Stimulated activated CD4-positive, alpha-beta T cell treated with anti-CD3 and anti-CD28 coated beads, Interleukin-1b, Interleukin-23, amount 100 ng/mL, for 1 hour (primary cell): ENCODE results near the gene MACIR.
"Not testable (repeated sequence)": the region's sequence is repeated elsewhere in the genome, so short reads cannot be mapped to it uniquely, and the experiment has no call there.

Source experiments
- DNase-seq, 2 donors: peaks; one replicate each; pipeline ENCODE4 v3.0.0-alpha.2; 2020; ENCODE audit warnings: low read depth in 2 of 2

Gene MACIR, protein sequence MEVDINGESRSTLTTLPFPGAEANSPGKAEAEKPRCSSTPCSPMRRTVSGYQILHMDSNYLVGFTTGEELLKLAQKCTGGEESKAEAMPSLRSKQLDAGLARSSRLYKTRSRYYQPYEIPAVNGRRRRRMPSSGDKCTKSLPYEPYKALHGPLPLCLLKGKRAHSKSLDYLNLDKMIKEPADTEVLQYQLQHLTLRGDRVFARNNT

DNA sequence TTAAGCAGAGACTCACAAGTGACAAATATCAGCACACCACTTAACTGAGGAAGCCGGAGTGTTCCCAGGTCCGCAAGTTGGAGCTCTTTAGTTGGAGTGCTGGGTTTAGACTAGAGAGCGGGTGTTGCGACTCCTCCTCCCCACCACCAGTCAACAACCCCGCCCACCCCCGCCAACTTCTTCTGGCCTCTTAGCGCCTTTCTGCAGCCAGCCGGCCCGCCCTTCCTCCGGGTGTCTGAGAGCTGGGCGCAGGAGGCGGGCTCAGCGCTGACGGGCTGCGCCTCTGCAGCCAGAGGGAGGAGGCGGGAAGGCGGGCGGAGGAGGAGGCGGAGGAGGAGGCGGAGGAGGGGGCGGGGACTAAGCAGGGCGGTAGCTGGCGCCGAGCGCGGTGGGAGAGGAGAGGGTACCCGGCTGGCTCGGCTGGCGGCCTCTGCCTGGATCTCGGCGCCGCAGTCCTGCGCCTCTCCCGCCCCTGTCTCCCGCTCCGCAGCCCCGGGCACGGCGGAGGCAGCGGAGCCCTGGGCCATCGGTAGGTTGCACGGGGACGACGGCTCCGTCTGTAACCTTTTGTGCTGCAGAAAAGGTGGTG lies at the start of gene MACIR:
TSS of gene MACIR (plus strand) at position 396 of the 589 bp plus-strand sequence. CDS start 17,157 bp downstream, outside the sequence.
- DNase-seq = peak; percentile 75 to 83

DNA sequence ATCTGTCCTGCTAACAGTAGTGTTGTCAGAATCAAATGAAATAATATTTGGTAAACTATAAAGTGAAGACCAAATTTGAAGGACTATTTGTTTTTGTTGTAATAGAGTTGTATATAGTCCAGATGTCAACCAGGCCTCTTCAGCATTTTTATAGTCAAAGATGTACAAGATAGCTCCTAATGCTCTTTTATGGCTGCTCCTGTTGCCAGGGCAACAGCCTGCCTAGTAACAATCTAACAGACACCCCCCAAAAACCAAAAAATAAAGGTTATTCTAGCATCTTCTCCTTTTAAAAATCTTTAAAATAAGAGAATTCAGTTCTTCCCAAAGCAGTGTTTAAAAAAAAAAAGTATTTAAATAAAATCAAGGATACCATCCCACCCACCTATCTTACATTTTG lies 49.5 kb upstream of the MACIR start:
- DNase-seq = no peak

DNA sequence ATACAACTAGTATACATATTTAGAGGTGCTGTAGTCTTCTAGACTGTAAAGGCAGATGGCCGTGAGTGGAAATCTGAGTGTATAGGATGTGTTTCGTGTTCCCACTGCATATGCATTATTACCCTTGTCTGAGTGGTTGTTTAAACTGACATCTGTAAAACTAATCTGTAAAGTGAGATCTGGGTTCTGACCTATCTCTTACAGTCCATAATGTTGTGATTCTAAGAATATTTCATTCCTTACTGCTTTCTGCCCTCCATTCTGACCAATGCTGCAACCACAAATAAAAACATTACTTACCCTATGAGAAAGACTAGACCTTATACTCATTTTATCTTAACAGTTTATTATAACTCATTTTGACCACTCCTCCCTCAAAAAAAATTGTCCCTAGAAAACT lies 47.6 kb upstream of the MACIR start:
- no peak for DNase-seq

DNA sequence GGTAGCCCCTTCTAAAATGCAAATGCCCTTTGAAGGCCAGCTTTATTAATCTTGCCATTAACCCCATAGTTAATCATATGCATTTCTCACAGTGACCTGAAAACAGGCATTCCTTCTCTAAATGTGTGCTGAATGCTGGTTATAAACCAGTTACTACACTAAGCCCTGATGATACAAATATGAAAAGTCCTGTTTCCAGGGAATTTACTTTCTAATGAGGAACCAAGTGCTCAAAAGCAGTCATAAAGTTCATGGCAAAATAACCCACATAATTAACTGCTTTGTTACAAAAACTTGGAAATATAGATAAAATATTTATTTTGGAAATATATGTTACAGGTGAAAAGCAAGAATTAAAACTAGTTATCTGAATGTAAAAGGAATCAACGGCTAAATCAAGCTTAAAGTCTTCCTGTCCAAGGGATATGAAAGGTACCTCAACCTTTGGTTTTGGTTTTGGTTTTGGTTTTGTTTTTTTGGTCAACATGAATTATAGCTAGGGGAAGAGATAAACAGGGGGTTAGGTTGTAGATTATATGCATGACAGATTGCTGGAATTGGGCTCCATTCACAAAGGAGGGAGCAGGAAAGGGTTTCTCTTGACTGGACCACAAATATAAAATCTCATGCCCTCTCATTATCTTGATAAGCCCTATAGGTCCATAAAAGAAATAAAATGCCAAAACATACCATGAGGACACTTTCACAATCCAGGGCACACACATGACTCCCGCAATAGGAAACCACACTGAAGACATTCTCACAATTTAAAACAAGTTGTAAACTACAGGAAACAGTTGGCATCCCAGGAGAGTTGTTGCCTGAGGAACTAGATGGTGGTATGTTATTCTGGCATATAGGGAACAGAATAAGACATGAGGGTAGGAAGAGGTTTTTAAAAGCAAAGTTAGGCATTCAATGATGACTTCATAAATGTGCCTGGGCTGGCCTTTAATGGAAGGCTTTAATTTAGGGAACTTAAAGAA lies 46.7 kb upstream of the MACIR start:
- no peak for DNase-seq

DNA sequence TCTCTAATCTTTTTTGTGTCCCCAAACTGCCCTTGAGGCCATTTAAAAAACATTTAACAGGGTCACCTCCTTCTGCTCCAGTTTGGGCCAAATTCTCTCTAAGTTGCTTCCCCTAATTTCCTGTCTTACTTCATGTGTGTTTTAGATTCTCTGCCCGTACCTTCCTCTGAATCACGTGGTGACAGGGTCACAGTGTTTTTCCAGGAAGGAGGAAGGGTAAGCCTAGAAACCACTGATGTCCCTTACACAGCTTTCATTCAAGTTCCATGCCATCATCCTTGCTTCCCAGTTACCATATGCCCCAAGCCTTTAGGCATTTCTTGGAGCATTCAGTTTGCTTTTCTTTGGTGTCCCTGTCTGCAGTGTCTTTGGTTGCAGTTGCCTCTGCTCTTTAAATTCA lies 42.4 kb upstream of the MACIR start:
- no peak for DNase-seq

DNA sequence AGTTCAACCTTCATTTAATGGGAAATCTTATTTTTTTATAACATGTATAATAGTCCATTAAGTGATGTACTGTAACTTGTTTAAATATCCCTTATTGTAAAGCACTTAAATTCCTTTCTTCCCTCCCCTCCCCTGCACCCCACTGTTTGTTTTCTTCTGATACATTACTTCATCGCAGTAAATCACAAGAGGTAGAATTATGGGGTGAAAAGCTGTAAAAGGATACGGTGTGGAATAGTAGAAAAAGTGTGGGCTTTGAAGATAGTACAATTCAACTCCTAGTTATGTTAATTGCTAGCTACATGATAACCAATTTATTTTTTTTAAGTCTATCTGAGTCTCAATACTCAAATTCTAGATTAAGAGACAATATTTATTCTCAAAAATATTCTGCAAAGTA lies 41.9 kb upstream of the MACIR start:
- no peak for DNase-seq

DNA sequence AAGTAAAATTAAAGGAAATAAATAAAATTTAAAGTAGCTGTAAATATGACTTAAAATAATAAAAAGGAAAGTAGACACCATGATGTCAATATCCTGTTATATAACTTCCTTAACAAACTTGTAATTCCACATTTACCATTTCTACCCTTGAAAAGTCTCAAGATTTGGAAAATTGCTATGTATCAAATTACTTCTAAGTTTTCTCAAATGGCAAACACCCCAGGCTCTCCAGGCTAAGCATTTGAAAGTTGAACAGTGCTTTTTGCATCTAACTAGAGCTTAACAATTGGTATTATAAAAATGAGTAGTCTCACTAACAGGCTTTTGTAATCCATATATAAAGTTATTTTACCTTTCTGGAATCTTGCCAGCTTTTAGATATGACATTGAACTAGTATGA lies 41.5 kb upstream of the MACIR start:
- no peak for DNase-seq

DNA sequence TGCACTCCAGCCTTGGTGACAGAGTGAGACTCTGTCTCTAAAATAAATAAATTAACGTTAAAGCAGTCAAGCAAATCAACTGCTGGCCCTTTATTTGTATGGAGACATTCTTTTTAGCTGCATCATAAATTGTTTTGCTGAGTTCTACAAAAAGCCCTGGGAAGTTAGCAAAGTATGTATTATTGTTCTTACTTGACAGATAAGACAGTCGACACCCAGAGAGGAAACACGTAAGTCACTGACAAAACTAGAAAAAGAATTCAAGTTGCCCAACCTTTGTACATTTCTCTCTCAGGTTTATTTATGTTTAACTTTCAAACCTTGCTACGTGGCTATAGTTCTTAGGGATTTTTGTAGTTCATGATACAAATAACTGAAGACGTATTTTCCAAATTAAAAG lies 40.4 kb upstream of the MACIR start:
- no peak for DNase-seq

DNA sequence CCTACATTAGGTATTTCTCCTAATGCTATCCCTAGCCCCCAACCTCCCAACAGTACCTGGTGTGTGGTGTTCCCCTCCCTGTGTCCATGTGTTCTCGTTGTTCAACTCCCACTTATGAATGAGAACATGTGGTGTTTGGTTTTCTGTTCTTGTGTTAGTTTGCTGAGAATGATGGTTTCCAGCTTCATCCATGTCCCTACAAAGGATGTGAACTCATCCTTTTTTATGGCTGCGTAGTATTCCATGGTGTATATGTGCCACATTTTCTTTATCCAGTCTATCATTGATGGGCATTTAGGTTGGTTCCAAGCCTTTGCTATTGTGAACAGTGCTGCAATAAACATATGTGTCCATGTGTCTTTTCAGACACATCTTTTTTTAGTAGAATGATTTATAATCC lies 39.5 kb upstream of the MACIR start:
- DNase-seq = not testable (repeated sequence)

DNA sequence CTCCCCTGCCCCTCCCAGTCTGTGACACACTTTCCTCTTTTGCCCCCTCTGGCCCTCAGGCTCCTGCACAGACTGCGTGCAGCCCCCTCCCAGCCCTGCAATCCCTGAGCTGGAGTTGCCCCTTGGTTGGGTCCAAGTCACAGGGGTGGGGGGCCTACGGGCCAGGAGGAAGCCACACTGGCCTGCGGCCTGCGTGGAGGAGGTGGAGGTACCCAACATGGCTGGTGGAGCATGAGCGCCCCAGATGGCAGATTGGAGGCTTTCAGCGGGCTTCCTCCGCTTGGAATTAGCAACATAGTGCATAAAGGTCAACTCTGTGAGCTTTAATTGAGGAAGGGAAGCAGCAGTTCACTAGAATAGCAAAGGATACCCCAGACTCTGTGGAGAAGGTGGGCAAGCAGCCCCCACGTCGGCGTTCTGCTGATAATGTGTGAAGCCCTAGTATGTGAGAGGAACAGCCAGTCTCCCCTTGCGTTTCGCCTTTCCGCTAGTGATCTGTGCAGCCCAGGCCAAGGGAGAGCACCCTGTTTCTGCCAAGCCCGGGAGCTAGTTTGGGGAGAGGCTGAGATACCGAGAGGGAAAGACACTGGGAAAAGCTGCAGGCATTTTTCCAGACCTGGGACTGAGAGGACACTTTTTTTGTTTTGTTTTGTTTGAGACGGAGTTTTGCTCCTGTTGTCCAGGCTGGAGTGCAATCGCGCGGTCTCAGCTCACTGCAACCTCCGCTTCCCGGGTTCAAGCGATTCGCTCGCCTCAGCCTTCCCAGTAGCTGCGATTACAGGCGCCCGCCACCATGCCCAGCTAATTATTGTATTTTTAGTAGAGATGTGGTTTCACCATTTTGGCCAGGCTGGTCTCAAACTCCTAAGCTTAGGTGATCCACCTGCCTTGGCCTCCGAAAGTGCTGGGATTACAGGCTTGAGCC lies 35.3 kb upstream of the MACIR start:
- no peak for DNase-seq

DNA sequence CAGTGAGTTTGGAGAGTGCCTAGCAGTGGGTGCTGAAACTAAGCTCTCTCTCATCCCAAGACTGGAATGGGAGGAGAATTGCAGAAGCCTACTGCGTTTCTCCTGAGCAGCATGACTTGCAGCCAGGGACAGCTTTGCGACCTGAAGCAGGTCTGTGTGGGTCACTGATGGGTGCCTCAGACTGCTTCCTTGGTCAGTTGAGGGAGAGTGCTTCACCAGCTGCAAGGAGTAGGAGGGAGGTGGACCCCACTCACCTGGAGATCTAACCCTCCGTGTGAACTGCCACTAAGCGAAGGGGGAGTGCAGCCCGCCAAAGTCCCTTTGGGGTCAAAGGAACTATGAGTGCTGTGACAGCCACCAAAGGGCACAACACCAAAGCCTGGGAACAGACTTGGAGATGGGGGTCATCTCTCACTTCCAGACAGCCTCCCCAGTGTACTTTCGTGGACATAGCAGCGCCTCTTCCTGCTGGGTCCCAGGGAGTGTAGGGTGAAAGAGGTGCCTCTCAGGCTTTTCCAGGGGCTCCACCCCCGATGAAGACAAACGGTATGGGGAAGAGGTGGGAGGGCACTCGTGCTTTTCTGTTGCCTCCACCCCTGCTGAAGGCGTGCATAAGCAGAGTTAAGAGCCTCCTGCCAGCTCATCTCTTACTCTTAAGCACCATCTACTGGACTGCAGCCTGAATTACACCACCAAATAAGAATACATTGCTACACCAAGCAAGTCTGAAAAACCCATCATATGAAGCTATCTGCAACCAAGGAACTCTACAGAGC lies 34.3 kb upstream of the MACIR start:
- DNase-seq = no peak

DNA sequence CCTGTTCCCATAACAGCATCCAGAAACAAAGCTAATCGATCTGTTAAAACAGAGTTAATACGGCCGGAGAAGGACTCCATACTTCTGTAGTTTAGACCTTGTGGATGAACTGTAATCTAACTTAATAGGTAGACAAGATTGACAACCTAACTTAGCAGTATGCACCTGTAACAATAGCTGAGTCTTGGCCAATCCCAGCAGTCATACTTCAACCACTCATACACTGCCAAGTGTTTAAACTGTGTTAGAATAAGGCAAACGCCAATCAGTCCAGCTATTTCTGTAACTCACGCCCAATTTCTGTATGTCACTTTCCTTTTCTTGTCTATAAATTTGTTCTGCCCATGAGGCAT lies 33.7 kb upstream of the MACIR start:
- DNase-seq = no peak

DNA sequence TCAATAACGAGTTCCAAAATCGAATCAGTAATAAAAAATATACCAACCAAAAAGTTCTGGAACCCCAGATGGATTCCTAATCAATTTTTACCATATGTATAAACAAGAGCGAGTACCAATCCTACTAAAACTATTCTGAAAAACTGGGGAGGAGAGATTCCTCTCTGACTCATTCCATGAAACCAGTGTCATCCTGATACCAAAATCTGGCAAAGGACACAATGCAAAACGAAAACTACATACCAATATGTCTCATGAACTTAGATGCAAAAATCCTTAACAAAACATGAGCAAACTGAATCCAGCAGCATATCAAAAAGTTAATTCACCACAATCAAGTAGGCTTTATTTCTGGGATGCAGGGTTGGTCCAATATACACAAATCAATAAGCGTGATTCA lies 30.5 kb upstream of the MACIR start:
- no peak for DNase-seq

DNA sequence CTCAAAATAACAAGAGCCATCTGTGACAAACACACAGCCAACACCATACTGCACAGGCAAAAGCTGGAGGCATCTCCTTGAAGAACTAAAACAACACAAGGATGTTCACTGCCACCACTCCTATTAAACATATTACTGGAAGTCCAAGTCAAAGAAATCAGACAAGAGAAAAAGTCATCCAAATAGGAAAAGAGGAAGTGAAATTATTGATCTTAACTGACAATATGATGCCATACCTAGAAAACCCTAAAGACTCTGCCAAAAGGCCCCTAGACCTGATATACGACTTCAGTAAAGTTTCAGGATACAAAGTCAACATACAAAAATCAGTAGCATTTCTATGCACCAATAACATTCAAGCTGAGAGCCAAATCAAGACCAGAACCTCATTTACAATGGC lies 30.0 kb upstream of the MACIR start:
- DNase-seq = no peak

DNA sequence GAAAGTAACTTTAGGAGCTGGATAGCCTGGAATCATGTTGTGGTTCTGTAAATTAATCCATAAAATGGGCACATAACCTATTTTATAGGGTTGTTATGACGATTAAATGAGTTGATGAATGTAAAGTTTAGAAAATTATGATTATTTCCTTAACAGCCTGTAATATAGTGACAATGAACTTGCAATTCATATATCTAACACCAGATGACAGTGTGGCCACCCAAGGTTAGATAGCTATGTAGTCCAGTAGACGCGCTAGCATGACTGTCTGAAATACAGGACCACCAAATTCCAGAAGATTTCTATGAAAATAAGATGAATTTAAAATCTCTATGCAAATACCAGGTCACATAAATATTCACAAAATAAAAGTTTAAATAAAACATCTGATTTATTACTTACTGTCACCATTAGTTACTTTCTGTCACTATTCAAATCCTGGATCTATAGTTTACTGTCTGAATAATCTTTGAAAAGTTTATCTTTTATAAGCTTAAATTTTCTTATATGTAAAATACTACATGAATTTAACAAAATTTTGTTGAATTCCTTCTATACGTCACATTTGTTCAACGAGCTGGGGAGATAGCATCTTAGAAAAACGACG lies 26.1 kb upstream of the MACIR start:
- DNase-seq = no peak

DNA sequence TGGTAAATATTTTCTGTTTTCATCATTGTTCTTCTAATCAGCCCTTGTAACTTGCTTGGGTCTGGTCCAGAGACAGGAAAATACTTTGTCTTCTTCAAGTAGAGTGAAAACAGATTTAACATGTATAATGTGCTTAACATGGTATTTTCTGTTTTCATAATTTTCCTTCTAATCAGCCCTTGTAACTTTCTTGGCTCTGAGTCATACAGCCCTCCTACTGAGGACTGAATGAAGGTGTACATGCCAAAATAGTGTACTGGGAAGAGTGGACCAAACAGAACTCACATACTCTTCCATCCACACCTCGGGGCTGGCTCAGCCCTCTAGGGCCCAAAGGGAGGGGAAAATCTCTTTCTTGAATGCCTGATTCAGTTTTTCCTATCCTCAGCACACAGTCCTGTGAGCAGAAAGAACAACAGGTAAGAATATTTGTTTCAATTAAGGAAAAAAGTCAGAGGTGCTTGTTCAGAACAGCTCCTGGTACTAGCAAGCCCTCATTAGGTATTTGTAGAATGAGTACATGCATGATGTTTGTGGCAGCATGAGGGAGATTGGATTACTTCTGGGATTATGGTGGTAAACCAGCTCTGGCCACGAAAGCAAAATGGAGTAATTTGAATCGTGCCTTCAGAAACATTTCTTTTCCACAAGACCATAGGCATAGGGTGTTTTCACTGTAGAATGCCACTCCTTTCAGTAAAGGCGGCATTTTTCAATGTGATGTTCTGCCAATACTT lies 24.2 kb upstream of the MACIR start:
- no peak for DNase-seq

DNA sequence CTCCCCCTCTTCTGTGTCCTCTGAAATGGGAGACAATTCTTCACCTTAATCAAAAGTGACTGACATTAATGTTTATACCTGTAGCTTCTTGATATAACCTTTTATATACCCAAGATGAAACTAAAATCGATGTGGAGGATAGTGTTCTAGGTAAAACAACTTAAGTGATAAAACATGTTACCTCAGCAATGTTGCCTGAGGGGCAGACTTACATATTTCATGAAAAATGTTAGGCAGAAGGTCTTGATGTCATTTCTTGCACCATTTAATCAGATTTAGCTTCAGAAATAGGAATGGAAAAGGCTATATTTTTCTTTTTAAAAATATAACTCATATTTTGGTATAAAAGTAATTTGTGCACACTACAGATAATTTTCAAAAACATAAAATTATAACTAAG lies 22.7 kb upstream of the MACIR start:
- no peak for DNase-seq

DNA sequence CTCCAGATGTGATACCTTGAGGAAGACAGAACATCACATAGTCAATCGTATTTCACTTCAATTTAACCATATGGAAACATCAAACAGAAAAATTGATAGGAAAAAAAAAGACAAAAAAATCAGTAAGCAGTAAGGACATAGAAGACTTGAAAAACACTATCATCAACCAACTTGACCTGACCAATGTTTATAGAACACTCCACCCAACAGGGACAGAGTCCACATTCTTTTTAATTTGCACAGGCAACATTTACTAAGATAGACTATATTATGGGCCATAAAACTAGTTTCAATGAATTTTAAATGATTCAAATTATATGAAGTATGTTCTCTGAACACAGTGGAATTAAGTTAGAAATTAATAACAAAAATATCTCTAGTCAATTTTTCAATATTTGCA lies 20.8 kb upstream of the MACIR start:
- DNase-seq = no peak

DNA sequence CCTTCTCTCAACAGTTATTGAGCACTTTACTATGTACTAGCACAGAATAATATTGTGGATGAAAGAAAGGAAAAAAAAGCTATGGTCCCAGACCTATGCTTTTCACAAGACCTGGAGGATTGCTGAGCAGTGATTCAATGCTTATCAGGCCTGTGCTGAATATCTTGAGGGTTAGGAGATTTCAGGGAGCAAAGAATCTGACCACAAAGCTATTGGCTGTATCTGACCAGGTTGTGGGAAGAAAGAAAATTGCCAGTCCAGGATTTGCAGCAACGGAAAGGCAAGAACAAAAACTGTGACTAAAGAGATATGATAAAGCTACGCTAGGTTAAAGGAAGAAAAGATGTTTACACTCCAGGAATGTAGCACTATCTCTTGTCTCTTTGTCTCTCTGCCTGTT lies 14.9 kb upstream of the MACIR start:
- no peak for DNase-seq

DNA sequence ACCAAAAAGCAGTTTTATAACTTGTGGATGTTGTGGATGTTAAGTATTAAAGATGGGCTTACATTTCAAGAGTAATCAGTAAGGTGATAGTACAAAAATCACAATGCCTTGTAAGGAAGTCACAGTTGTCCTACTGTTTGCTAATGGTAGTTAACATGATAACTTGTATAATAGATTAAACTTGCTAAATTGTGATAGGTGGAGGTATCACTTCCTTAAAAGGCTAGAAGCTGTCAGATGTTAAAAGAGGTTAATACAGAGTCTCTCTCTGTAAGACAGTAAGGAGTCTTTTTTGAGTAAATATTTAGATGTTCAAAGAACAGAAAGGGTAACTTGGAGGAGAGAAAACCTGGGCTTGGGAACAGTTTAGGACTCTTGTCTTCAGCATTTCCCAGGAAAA lies 14.2 kb upstream of the MACIR start:
- no peak for DNase-seq
